RPMI7951 (cell line): ENCODE measurements around the gene SMARCAL1. TPM values are rescaled to one million over a fixed set of nuclear protein-coding genes. Genes with fewer than 3 reads are reported as not detected.
"Not testable (repeated sequence)": the region's sequence is repeated elsewhere in the genome, so short reads cannot be mapped to it uniquely, and the experiment has no call there.

ENCODE experiments used
- DNase-seq: peaks from one replicate; pipeline ENCODE4 v3.0.0-alpha.2; 2012; ENCODE audit warnings: low read depth
- total RNA-seq: library from RNA; depleted of rRNA; stranded (reverse); fragments of >200 nt; shearing (Covaris generic); gene quantifications from 2 replicates; pipeline ENCODE4 v1.2.3, GENCODE V29; 2014

SMARCAL1 gene
- total RNA-seq, 1 experiment from 2014 or later: 9.3 TPM

DNA sequence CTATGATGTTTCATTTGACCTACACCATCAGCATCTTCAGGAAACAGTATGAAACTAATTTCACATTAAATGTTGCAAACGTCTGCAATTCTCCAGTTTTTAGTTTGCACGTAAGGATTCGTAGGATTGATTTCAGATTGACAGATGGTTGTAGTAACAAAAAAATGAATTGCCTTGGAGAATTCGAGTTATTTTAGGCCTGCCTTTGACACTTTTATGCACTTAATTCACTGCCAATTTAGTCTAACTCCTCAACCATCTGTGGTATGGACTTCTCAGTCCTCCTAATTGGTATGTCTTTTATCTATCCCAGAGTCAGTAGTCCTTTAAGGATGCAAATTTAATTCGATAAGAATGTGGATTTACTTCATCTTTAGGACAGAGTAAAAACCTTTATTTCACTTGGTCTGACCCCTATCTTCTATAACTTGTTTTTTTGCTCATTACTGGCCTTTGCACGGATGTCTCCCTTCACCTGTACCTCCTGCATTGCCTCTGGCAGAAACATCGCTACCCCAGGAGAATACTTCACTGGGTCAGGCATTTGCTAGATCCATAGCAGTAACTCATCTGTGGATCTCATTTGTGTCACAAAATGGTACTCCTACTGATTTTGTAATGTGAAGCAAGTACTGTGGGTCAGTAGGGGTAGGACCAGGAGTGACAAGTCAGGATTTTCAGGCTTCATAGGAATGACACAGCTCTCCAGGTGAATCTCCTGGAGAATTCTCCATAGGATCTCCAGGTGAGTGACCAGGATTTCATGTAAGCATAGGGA, 90.3 kb downstream of the SMARCAL1 start:
- no peak for DNase-seq

DNA sequence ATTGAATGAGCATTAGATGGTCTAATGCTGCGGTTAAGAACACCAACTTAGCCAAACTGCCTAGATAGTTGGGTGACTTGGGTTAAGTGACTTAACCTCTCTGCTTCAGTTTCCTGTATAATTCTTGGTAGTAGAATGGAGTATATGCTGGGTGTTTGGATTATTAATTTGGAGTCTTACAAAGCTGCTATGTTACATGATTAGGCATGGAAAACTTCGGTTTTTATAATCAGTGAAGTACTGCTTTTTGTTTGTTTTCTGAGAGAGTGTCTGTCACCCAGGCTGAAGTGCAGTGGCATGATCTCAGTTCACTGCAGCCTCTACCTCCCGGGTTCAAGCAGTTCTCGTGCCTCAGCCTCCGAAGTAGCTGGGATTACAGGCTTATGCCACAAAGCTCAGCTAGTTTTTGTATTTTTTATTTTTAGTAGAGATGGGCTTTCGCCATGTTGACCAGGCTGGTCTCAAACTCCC, 90.9 kb downstream of the SMARCAL1 start:
- no peak for DNase-seq

DNA sequence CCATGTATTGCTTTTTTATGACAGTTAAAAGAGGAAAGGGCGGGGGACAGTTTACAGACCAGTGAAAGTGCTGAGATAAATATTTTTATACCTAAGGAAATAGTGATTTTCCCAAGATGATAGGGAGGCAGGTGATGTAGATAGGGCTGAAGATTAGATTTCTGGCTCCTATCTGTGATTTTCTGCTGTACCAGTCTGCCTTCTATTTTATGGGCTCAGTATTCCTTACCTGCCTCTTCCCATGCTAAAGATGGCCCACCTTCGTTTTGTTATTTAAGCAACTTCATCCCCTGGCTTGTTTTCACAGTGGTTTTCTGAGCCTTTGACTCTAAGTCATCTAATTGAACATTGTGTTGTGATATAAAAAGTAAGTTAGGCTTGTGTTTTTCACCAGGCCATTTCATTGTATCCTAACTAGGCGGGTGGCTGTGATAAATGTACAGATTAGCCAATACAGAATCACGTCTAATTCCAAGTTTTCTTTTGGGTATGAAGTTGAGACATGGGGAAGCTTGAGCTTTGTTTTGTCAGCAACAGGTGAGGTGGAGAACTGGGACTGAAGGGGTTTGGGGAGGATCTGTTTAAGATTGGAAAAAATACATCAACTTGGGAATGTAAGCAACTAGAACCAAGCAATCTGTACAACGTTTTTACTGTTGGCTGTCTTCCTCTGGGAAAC, 91.6 kb downstream of the SMARCAL1 start:
- DNase-seq: no peak

DNA sequence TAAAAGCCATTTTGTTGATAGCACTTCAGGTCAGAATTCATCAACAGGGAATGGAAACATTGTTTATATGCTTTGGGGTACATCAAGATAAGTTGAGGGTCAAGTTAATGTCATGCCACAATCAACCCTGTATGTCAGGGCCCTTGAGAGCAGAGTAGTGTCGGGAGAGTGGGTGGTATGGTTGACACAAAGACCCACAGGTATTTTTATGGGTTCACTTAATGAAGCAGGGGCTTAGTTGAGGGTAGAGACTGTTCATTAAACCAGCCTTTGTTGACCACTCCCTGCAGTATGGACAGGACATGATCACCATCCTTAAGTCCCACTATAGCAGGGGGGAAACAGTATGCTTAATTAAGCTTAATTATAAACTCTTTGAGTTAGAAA, 92.1 kb downstream of the SMARCAL1 start:
- no peak for DNase-seq

DNA sequence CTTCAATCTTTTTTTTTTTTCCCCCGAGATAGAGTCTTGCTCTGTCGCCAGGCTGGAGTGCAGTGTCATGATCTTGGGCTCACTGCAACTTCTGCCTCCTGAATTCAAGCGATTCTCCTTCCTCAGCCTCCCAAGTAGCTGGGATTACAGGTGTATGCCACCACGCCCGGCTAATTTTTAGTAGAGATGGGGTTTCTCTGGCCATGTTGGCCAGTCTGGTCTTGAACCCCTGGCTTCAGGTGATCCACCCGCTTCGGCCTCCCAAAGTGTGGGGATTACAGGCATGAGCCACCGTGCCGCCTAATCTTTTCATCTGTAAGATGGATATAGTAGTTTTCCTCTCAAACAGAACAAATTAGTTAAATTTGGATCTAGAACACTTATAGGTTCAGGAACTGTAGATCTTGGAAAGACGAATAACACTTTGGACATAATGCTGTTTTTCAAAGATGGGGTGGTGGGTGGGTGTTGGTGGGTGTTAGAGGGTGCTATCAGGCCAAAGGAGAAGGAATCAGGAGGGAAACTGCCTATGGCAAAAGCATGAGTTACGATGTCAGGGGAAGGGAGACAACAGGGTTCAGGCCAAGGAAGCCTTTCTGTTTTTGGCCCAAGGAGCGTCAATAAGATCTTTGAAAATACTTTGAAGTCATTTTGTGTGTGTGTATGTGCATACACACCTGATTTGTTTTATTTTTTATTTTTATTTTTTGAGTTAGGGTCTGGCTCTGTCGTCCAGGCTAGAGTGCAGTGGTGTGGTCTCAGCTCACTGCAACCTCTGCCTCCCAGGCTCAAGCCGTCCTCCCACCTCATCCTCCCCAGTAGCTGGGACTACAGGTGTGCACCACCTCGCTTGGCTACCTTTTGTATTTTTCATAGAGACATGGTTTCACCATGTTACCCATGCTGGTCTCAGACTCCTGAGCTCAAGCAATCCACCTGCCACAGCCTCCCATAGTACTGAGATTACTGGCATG, 93.1 kb downstream of the SMARCAL1 start:
- DNase-seq: no peak

DNA sequence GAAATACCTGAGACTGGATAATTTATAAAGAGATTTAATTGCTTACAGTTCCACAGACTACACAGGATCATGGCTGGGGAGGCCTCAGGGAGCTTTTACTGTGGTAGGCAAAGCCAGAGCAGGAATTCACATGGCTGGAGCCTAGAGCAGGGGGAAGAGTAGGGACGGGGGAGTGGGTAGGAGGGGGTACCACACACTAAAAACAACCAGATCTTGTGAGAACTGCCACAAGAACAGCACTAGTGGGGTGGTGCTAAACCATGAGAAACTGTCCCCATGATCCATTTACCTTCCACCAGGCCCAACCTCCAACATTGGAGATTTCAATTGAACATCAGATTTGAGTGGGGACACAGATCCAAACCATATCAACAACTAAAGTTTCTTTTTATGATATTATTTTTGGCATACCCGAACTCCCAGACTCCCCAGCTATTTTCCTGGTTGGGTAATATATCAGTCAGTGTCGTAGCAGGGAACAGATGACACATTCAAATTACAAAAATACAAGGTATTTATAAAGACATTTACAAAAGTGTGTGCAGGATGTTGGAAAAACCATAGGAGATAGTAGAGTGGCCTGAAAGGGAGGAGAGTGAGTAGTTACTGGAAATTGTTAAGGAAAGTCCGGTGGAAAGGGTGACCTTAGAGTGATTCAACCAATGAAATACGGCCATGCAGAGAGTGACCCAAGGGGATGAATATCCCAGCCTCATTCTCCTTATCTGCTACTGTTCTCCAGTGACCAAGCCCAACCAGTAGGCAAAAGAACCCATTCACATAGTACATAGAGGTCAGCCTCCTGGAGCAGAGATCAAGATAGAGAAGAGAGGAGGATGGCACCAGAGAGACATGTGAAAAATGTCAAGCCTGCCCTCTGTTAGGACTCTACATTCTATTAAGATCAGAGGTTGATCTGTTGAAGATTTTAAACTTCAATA, 95.2 kb downstream of the SMARCAL1 start:
- DNase-seq: no peak

DNA sequence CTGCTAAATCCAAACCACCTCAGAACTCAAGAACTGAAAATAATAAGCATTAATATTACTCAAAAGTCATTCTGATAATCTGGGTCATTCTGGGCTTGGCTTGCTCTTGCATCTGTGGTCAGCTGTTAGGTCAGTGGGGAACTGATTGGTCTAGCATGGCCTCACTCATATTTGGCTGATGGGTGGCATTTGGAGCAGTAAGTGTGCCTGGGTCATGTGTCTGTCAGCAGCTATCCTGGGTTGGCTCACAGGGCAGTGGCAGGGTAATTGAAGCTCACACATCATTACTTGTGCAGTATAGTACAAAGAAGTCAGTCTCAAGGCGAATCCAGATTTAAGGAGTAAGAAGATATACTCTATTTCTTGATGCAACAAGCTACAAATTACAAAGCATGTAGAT, 95.9 kb downstream of the SMARCAL1 start:
- DNase-seq: no peak

DNA sequence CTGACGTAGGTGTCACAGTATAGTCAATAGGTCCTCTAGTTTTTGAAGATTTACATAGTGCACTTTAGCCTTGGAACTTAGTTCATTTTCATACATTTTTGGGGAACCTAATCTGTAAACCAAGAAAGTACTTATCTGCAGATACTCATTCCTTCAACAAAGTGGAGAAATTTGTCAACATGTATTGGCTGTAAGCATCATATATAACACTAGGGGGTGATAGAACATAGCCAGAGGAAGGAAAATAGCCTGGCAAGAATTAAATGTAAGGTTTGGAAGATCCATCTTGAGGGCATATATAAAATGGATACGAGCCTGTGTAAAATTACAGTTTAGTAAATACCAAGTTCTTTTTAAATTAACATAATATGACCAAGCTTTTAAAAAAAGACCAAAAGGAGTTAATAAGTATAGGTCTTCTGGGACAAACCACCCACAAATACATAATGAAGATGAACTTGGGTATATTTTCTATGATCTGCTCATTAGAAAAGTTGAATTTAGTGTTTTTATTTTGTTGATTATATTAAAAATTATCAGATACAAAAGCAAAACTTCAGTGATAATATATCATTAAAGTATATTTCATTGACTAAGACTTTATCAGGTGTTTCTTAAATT, 104.6 kb downstream of the SMARCAL1 start:
- peak; percentile 50 for DNase-seq

DNA sequence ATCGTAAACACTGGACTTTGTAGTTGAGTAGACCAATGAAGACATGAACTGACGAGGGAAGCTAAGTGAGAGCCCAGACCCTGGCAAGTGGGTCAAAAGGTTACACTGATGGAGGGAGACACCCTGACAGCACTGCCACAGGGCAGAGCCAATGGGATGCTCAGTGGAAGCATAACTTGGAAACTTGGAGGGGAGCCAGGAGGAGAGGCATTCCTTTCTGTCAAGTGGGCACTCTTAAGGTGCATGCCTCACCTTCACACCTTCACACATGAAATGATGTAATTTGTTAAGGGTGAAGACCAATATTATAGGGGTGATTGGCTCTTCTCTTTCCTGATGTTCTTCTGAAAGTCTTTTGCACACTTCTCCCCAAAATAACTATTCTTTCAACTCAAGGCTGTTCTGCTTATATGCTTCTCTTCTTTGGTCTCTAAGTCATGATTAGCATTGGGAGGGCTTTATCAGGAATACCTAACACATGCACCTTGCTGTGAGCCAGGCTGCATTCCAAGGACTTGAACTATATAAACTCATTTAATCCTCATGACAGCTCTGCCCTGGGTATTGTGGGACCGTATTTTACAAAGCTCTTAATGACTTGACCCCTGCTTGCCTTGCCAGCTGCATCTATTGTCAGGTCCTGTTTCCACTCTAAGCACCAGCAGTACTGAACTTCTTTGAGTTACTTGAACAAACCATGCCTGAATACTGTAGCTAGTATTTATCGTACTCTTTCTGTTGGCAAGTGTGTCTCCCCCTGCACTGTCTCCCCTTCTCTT, 105.4 kb downstream of the SMARCAL1 start:
- DNase-seq: no peak

DNA sequence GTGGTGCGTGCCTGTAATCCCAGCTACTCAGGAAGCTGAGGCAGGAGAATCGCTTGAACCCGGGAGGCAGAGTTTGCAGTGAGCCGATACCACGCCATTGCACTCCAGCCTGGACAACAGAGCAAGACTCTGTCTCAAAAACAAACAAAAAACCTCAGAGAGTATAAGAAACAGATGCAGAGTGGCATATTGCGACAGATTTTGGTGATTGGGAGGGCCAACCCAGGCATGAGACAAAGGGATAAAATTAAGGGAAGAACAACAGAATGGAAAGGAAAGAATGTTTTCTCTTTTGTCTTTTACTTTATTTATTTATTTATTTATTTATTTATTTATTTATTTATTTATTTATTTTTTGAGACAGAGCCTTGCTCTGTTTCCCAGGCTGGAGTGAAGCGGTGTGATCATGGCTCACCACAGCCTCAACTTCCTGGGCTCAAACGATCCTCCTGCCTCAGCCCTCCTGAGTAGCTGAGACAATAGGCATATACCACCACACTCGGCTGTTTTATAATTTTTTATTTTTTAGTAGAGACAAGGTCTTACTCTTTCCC, 106.4 kb downstream of the SMARCAL1 start:
- not testable (repeated sequence) for DNase-seq

DNA sequence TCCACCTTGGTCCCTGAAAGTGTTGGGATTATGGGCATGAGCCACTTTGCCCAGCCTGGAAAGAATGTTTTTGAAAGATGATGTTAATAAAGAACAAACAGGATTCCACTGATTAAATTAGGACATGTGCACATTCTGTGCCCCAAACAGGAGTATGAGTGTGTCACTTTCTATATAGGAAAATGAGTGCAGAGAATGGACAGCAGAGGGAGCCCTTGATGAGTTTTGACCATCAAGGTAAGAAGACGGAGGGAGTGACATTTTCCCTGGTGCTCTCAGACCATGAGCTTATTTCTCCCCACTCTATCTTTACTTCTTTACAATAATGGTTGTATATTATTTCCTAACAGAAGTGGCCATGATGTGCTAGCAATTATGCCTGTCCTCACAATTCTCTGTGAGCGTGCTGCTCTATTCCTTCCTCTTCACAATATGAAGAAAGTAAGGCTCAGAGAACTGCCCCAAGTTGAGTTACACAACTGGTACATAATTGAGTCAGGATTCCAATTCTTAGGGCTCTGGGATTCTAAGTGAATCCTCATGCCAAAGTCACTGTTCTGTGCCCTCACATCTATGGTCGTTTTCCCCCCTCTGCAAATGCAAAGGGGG, 107.0 kb downstream of the SMARCAL1 start:
- peak; percentile 77 for DNase-seq

DNA sequence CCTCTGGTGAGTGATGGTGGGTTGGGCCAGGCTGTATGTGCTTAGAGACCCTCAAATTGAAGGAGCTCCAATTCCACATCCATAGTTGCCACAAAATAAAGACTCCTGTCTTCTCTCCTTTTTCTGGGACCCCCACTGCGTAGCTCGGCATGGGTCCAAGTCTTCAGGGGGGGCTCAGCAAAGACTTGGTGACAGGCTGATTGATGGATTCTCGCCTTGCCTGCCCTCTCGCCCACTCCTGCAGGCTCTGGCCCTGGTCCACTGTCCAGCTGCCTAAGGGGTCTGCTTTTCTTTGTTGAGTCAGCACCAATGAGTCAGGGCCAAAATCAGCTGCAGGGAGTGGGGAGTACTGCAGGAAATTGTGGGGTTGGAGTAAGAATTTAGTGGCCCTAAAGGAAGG, 107.8 kb downstream of the SMARCAL1 start:
- peak; percentile 67 for DNase-seq

DNA sequence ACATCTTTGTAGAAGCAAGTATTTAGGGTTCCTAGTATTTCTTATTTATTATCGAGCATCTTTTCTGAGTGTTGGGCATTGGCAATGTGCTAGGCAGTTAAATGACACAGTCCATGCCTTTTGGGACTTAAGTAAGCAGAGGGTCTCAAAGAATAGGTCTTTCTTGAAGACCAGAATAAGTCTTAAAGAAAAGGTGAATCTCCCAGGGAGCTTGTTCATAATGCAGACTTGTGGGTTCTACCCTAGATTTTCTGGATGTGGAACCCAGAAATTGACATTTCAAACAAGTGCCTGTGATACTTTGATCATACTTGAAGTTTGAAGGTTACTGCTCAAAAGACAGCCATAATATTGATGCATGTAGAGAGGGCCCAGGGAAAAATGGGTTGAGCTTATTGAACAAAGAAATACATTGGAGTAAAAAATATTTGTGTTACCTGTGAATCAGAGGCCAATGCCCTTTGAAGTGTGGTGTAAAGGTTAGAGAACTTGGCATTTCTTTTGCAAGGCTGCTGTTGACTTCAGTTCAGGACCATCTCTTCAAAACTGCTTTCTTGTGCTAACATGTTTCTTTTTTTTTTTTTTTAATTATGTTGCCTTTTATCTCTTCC, 110.7 kb downstream of the SMARCAL1 start:
- no peak for DNase-seq

DNA sequence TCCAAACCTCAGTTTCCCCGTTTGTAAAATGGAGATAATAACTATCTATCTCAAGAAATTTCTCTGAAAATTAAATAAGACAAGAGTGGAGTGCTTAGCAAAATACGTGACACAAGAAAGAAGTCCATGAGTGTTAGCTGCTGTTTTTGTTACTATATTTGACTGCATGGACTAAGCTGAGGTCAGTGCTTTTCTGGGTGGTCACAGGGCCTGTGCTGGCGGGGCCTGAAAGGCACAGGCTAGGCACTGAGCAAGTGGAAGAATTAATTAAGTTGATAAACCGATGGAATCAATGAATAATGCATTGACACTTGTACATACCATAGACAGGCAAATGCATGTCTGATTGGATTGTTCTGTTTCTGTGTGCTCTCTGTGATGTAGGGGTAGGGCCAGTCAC, 113.7 kb downstream of the SMARCAL1 start:
- DNase-seq: no peak

DNA sequence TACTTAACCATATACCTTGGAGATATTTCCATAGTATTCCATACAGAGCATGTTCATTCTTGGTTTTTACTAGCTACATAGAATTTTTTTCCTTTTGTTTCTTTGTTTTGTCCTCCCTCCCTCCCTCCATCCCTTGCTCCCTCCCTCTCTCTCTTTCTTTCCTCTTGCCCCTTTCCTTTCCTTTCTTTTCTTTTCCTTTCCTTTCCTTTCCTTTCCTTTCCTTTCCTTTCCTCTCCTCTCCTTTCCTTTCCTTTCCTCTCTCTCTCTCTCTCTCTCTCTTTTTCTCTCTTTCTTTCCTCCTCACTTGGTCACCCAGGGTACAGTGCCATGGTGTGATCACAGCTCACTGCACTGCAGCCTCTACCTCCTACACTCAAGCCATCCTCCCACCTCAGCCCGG, 114.7 kb downstream of the SMARCAL1 start:
- no peak for DNase-seq

DNA sequence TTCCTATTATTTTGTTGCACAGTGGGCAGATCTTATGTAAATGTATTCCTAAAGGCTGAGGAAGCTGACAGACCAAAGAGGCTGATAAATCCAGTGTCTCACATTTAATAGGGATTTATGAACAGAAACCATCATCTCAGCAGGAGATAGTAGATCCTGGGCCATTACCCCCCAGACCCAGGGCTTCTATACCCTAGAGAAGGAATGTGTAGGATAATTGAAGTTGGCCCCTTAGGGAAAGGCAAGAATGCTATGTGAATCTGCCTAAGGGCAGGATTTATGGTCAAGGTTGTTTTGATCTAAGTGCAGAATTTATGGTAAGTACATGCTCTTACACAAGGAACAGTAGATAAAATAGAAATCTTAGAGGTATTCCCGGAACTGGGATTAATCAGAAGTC, 115.3 kb downstream of the SMARCAL1 start:
- DNase-seq: no peak

DNA sequence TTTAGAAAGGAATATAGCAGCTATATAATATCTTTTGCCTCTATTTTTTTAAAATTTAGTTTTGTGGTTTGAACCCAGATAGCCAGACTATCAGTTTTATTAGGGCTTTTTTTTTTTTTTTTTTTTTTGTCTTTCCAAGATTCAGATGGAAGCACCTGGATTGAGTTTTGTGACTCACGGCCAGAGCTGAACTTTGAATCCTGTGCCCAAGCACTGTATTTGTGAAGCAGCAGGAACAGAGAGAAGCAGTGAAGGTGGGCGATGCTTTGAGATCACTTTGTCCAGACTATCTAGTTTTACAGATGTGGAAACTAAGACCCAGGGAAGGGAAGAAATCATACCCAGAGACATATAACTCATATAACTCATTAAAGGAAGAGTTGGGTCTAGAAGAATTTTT, 120.3 kb downstream of the SMARCAL1 start:
- DNase-seq: no peak
